ENCODE data around the gene RALGPS1. TPM values are rescaled to one million over a fixed set of nuclear protein-coding genes. Genes with fewer than 3 reads are reported as not detected.

Gene RALGPS1, protein sequence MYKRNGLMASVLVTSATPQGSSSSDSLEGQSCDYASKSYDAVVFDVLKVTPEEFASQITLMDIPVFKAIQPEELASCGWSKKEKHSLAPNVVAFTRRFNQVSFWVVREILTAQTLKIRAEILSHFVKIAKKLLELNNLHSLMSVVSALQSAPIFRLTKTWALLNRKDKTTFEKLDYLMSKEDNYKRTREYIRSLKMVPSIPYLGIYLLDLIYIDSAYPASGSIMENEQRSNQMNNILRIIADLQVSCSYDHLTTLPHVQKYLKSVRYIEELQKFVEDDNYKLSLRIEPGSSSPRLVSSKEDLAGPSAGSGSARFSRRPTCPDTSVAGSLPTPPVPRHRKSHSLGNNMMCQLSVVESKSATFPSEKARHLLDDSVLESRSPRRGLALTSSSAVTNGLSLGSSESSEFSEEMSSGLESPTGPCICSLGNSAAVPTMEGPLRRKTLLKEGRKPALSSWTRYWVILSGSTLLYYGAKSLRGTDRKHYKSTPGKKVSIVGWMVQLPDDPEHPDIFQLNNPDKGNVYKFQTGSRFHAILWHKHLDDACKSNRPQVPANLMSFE
- total RNA-seq = 10 to 100 TPM; 11.0 to 27.3 (median 17.1) TPM
- 1 to 10 TPM; 2.5 to 4.9 (median 3.0) TPM for polyA plus RNA-seq
- long read RNA-seq, donor 1 = 0 reads
- long read RNA-seq, donor 2 = 0 reads

DNA sequence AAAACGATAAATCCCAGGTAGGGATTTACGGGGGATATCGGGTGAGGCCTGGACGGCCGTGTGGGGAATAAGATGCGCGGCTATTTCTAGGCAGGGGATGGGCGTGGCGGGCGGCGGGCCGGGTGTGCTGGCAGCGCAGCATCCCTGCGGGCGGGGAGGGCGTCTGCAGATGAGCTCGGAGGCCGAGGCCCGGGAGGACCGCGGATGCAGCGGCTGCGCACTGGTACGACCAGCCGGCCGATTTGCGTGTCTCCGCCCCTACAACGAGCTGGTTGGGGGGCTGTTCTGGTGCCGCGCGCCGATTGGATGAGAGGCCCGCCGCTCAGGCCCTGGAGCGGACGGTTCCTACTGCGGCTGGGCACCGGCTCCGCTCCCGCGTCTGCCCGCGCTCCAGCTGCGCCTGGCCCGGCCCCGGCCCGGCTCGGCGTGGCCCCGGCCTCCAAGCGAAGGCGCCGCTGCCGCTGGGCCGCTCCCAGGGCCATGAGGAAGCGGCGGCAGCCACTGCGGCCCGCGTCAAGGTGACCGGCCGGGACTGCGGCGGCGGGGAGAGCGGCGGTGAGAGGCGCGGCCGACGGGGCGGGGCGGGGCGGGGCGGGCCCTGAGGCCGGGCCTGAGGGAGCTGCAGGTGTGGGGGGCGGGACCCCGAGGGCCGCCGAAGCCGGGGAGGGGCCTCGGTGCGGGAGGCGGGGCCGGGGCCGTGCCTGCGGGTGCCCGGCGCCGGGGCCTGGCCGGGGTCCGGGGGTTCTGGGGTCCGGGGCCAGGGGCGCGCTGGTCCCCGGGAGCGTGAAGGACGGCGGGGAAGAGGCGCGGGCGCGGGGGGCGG, at the start of gene RALGPS1:
RALGPS1 (plus strand) TSS at position 325 of the 823 bp plus-strand sequence. CDS start 47,508 bp downstream, outside the sequence.
- Histone ChIP-seq H3K27me3 (replicated peaks in 1 of 7) (peaks cover 0 to 12% (median 0%) of the 10 kb centered on the region in 7 donors), H3K27ac (peak within 1 kb of the TSS in 7 of 8 donors; percentile 65 to 93 (median 85)), H3K9me3 (no peaks in the 10 kb centered on the region), H3K4me3 (peak within 1 kb of the TSS; percentile 37 to 92 (median 62)), H3K4me1 (peaks cover 0 to 17% (median 12%) of the 10 kb centered on the region in 6 donors), H3K36me3 (no peaks in the 10 kb centered on the region)
- 0 to 1% (median 1%) methylated on average over 32 to 105 of the region's 105 CpGs for WGBS, 5 donors
- TF ChIP-seq POLR2AphosphoS5 (IDR thresholded peaks at IDR 0.05) (peak in 2 of 3 donors; percentile 80 to 82), POLR2A (IDR thresholded peaks at IDR 0.05) (peak in 1 of 3 donors; percentile 43)
- TF ChIP-seq, protein P1, sequence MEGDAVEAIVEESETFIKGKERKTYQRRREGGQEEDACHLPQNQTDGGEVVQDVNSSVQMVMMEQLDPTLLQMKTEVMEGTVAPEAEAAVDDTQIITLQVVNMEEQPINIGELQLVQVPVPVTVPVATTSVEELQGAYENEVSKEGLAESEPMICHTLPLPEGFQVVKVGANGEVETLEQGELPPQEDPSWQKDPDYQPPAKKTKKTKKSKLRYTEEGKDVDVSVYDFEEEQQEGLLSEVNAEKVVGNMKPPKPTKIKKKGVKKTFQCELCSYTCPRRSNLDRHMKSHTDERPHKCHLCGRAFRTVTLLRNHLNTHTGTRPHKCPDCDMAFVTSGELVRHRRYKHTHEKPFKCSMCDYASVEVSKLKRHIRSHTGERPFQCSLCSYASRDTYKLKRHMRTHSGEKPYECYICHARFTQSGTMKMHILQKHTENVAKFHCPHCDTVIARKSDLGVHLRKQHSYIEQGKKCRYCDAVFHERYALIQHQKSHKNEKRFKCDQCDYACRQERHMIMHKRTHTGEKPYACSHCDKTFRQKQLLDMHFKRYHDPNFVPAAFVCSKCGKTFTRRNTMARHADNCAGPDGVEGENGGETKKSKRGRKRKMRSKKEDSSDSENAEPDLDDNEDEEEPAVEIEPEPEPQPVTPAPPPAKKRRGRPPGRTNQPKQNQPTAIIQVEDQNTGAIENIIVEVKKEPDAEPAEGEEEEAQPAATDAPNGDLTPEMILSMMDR (IDR thresholded peaks at IDR 0.05 in 8 of 11, conservative IDR thresholded peaks at IDR 0.05 in 3 of 11) = peak in 3 of 11 experiments; percentile 13 to 35 (median 29)
- intact Hi-C loops (cut with DNase I; ENCODE audit: low total_unique reads) = no loop called here
- peak; percentile 98 for DNase-seq

DNA sequence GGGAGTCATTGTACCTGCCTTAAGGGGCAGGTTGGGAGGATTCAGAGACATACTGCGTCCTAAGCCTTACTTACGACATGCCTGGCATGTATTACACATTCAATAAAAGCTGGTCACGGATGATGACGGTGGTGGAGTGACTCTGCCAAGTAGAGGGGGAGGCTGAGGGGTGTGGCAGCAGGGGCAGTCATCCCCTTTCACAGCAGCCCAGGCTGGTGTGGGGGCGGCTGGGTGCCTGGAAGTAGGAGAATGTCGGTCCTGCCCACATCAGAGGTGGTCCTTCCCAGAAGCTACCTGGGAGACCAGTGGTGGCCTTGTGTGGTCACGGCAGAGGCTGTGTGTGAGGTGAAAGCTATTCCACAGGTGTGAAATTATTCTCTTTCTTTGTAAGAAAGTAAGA, 45.2 kb upstream of the RALGPS1 start:
- H3K36me3 ChIP-seq = peaks cover 0 to 53% (median 4%) of the 10 kb centered on the region in 6 donors
- DNase-seq = peak; percentile 58
- peaks cover 0 to 81% (median 16%) of the 10 kb centered on the region in 6 donors for H3K4me1 ChIP-seq
- H3K27me3 ChIP-seq (replicated peaks in 1 of 7) = no peaks in the 10 kb centered on the region
- intact Hi-C loops (cut with DNase I; ENCODE audit: low total_unique reads) = no loop called here
- TF ChIP-seq POLR2AphosphoS5 (IDR thresholded peaks at IDR 0.05) (no peak), POLR2A (IDR thresholded peaks at IDR 0.05) (no peak)
- TF ChIP-seq, protein P1 (IDR thresholded peaks at IDR 0.05 in 8 of 11, conservative IDR thresholded peaks at IDR 0.05 in 3 of 11) = no peak
- no peak overlapping the region for H3K27ac ChIP-seq
- no peaks in the 10 kb centered on the region for H3K9me3 ChIP-seq
- no peak overlapping the region for H3K4me3 ChIP-seq
- 83 to 92% (median 87%) methylated on average over 7 of the region's 7 CpGs for WGBS, 5 donors

DNA sequence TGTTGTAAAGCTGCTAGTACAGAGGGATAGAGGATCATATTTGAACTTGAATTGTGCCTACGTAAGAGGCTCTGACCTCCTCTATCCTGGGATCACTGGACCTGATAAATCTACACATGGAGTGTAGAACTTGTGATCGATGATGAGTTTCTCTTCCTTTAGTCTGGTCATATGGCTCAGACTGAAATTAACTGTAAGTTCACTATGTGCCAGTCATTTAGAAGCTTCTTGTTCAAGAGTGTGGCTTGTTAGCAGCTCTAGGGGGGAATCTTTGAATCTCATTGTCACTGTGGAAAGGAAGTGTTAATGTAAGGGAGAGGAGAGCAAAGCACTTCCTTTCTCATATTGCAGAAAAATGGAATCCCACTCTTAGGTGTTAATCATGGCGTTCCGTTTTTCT, 42.1 kb upstream of the RALGPS1 start:
- intact Hi-C loops (cut with DNase I; ENCODE audit: low total_unique reads) = no loop called here
- DNase-seq = no peak
- Histone ChIP-seq H3K27me3 (replicated peaks in 1 of 7) (no peaks in the 10 kb centered on the region), H3K36me3 (peaks cover 0 to 29% (median 4%) of the 10 kb centered on the region in 6 donors), H3K9me3 (no peaks in the 10 kb centered on the region), H3K27ac (peak overlapping the region in 2 of 8 donors; percentile 6 to 12), H3K4me3 (no peak overlapping the region), H3K4me1 (peaks cover 0 to 79% (median 14%) of the 10 kb centered on the region in 6 donors)
- 56 to 75% (median 64%) methylated on average over 4 of the region's 4 CpGs for WGBS, 5 donors
- TF ChIP-seq POLR2A (IDR thresholded peaks at IDR 0.05) = no peak
- TF ChIP-seq POLR2AphosphoS5 (IDR thresholded peaks at IDR 0.05) = no peak
- TF ChIP-seq, protein P1 (IDR thresholded peaks at IDR 0.05 in 8 of 11, conservative IDR thresholded peaks at IDR 0.05 in 3 of 11) = no peak
